ENCODE data around the gene SCFD1.
"Not testable (repeated sequence)": the region's sequence is repeated elsewhere in the genome, so short reads cannot be mapped to it uniquely, and the experiment has no call there.

The SCFD1 gene, protein sequence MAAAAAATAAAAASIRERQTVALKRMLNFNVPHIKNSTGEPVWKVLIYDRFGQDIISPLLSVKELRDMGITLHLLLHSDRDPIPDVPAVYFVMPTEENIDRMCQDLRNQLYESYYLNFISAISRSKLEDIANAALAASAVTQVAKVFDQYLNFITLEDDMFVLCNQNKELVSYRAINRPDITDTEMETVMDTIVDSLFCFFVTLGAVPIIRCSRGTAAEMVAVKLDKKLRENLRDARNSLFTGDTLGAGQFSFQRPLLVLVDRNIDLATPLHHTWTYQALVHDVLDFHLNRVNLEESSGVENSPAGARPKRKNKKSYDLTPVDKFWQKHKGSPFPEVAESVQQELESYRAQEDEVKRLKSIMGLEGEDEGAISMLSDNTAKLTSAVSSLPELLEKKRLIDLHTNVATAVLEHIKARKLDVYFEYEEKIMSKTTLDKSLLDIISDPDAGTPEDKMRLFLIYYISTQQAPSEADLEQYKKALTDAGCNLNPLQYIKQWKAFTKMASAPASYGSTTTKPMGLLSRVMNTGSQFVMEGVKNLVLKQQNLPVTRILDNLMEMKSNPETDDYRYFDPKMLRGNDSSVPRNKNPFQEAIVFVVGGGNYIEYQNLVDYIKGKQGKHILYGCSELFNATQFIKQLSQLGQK

DNA sequence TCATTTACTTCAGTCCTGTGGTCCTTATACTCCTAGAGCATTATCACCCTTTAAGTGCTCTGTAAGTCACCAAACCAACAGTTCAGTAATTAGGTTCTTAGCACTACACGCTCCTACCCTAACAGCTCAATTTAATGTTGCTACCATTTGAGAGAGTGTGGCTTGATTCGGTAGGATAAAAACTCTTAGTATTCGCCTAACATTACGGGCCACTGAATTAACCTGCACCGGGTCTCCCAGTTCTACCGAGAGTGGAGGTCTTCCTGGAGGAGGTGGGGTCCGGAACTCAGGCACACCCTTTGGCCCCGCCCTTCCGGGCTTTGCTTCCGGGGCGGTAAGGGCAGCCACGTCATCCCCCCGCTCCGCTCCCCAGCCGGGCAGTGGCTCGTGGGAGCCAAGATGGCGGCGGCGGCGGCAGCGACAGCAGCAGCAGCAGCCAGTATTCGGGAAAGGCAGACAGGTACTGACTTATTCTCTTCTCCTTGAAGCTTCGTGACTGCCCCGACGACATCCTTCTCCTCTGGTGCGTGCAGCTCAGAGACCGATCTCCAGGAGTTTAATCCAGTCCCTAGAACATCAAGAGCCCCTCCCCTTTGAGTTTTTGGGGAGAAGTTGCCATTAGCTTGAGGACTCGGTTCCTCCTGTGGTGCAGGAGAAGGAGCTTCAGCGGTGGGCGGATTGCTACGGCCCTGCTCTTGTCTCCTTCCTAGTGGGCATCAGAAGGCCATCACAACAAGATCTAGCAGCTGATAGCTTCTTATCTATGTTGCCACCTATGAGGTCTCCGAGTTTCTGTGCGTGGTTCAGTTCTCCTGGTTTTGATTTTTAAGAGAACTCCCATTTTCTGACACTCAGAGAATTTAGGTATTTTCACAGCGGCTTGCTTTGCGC lies at the start of gene SCFD1:
SCFD1 (plus strand) TSS at position 380 of the 891 bp plus-strand sequence; CDS start at position 400, 20 bp downstream.
- Histone ChIP-seq H3K27ac (peak within 1 kb of the TSS; percentile 44 to 96 (median 89)), H3K4me3 (peak within 1 kb of the TSS; percentile 63 to 81 (median 66))

DNA sequence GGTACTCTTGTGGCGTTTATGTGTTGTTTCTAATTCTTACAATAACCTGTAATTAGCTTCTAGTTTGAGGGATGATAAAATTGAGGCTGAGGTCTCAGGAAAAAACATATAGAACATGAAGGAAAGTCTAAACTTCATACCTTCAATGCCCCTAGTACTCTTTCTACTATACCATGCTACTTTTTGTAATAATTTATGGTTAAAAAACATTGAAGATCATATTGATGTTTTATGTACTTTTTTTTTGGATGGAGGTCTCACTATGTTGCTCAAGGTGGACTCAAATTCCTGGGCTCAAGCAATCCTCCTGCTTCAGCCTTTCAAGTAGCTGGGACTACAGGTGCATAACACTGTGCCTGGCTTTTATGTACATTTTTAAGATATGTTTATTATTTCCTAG lies 49.3 kb upstream of the SCFD1 start:
- H3K27ac ChIP-seq = no peak overlapping the region
- no peak overlapping the region for H3K4me3 ChIP-seq

DNA sequence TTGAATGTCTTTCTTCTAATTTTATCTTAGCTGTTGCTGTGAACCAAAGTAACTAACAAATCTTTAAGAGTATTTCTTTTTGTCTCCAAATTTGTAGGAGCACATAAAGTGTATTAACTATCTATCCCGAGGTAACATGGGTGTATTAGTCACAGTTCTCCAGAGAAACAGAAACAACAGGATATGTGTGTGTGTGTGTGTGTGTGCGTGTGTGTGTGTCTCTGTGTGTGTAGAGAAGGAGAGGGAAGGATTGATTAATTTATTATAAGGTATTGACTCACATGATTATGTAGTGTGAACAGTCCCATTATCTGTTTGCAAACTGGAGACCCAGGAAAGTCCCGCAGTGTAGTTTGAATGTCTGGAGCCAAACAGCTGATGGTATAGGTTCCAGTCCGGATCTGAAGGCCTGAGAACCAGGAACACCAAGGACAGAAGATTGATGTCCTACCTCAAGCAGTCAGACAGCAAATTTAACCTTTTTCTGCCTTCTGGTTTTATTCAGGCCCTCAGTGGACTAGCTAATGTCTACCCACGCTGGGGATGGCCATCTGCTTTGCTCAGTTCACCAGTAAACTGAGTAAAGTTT lies 48.8 kb upstream of the SCFD1 start:
- no peak overlapping the region for H3K4me3 ChIP-seq
- no peak overlapping the region for H3K27ac ChIP-seq

DNA sequence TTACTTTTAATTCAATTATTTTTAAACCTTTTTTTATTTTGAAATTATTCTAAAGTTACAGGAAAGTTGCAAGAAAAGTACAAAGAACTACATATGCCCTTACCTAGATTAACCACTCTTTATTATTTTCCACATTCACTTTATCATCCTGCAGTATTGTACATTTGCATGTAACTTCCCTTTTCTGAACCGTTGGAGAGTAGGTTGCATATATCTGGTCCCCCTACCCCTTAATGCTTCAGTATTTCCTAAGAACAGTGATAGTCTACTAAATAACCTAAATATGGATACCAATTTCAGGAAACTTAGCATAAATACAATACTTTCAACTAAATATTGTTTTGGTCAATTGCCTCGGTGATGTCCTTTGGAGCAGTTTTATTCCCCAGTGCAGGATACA lies 48.2 kb upstream of the SCFD1 start:
- H3K4me3 ChIP-seq = no peak overlapping the region

DNA sequence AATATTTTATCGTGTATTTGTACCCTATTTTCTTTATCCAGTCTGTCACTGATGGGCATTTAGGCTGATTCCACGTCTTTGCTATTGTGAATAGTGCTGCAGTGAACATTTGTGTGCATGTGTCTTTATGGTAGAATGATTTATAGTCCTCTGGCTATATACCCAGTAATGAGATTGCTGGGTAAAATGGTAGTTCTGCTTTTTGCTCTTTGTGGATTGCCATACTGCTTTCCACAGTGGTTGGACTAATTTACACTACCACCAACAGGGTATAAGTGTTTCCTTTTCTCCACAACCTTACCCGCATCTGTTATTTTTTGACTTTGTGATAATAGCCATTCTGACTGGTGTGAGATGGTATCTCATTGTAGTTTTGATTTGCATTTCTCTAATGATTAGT lies 47.3 kb upstream of the SCFD1 start:
- not testable (repeated sequence) for H3K4me3 ChIP-seq, H3K27ac ChIP-seq

More for the DNA sequence above, 48.2 kb upstream of the SCFD1 start:
- H3K27ac ChIP-seq = no peak overlapping the region

DNA sequence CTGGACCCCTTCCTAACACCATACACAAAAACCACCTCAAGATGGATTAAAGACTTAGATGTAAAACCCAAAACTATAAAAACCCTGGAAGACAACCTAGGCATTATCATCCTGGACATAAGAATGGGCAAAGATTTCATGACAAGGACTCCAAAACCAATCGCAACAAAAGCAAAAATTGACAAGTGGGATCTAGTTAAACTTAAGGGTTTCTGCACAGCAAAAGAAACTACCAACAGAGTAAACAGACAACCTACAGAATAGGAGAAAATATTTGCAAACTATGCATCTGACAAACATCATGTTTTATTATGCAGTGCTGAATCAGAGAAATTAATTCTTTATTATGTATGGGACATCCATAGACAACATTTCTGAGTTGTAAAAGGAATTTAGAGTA lies 45.8 kb upstream of the SCFD1 start:
- not testable (repeated sequence) for H3K4me3 ChIP-seq, H3K27ac ChIP-seq

DNA sequence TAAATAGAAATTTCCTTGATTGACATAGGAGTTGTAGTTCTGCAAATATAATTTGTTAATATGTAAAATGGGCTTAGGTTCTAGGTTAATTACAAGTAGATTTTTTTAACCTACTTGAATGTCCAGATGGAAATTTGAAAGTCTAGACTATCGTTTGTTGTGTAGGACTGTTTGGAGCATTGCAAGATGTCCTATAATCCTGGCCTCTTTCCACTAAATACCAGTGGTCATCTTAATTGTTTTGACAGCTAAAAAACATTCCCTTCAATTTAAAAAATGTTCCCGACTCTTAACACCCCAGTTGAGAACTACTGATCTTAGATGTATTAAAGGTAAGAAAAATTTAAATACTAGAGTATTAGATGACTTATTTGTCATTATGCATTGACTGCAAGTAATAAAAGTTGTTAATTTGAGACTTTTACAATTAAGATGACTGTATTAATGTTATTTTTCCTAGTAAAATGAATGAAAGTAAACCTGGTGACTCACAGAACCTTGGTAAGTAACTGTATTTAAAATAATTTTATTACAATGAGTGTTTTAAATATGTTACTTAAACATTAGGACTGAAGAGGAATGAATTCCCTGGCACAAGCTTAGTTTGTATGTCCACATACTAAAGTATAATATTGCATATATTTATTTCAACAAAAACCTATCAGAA lies 41.4 kb upstream of the SCFD1 start:
- Histone ChIP-seq H3K4me3 (no peak overlapping the region), H3K27ac (no peak overlapping the region)

DNA sequence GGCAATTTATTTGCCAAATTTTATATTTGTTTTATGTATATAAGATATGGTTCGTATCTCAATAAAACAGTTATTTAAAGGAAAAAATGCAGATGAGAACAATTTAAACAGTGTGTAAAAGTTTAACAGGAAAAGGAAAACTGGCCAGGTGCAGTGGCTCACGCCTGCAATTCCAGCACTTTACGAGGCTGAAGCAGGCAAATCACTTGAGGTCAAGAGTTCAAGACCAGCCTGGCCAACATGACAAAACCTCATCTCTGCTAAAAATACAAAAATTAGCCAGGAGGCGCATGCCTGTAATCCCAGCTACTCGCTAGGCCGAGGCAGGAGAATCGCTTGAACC lies 40.9 kb upstream of the SCFD1 start:
- Histone ChIP-seq H3K27ac (no peak overlapping the region), H3K4me3 (no peak overlapping the region)

DNA sequence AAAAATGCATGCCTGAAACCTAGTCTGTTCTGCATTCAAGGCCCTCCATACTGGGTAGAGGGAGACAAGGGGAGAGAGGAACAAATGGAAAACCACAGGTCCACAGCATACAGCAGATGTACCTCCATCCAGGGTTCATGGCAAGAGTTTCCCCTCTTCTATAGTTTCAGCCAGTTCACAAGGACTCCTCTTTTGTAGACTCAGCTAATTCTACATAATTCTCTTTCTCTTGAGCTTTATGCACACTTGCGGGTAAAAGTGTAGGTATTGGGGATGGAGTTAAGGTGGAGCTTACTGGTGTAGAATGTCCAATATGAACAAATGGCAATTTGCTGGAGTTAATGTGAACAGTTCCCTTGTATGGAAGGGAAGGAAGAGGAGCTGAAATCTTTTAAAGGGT lies 39.7 kb upstream of the SCFD1 start:
- Histone ChIP-seq H3K27ac (no peak overlapping the region), H3K4me3 (no peak overlapping the region)

DNA sequence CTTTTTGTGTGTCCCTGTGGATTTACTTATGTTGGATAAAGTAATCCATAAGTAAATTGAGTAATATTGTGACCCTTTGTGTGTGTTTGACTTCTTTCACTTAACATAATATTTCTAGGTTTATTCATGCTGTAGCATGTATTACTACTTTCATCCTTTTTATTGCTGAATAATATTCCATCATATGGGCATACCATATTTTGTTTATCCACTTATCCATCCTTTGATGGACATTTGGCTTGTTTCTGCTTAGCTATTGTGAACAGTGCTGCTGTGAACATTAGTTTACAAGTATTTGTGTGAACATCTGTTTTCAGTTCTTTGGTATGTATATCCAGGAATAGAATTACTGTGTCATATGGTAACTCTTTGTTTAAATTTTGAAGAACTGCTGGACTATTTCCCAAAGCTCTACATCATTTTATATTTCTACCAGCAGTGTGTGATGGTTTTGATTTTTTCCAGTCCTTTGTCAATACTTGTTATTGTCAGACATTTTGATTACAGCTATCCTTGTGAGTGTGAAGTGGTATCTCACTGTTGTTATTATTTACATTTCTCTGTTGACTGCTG lies 38.0 kb upstream of the SCFD1 start:
- Histone ChIP-seq H3K4me3 (no peak overlapping the region), H3K27ac (no peak overlapping the region)

DNA sequence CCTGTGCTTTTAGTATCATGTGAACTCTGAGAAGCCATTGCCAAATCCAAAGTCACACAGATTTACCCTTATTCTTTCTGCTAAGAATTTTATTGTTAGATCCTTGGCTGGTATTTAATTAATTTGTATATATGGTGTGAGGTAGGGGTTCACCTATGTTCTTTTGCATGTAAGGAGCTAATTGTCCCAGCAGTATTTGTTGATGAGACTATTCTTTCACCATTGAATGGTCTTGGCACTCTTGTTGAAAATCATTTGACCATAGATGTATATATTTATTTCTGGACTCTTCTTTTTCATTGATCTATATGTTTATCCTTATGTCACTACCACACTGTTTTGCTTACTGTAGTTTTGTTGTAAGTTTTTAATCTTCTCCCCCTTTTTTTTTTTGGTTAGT lies 36.9 kb upstream of the SCFD1 start:
- H3K27ac ChIP-seq = no peak overlapping the region

DNA sequence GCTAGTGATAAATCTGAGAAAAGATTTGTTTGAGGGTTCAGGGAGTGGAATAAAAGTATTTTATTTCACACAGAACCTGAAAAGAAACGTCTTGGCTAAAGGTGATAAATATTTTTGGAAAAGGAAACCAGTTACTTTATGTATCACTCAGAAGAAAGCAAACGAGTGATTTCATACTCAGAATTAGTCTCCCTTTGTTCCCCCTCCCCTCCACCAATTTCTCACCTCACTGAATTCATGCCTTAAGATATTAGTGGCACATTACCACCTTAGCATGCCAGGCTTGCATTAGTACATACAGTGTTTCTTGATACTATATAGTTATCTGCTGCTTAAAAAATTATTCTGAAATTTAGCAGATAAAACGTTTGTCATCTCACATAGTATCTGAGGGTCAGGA lies 35.0 kb upstream of the SCFD1 start:
- H3K4me3 ChIP-seq = no peak overlapping the region

More for the DNA sequence above, 36.9 kb upstream of the SCFD1 start:
- H3K4me3 ChIP-seq = no peak overlapping the region

DNA sequence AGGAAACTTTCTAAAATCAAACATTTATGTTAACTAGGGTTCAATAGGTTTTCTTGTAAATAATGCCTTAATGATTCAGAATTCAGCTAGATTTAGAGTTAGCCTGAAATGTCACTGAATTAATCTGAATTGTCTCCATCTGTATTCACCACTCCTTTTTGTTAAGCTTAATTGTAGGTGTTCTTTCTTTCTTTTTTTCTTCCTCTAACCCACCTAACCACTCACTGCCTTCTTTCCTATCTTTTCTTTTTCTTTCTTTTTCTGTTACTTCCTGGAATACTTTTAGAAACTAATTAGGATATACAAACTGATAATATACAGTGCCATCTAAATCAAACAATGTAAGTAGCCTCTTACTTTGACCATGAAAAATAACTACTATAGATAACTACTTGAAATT lies 33.2 kb upstream of the SCFD1 start:
- H3K4me3 ChIP-seq = no peak overlapping the region
- no peak overlapping the region for H3K27ac ChIP-seq

More for the DNA sequence above, 35.0 kb upstream of the SCFD1 start:
- H3K27ac ChIP-seq = no peak overlapping the region

DNA sequence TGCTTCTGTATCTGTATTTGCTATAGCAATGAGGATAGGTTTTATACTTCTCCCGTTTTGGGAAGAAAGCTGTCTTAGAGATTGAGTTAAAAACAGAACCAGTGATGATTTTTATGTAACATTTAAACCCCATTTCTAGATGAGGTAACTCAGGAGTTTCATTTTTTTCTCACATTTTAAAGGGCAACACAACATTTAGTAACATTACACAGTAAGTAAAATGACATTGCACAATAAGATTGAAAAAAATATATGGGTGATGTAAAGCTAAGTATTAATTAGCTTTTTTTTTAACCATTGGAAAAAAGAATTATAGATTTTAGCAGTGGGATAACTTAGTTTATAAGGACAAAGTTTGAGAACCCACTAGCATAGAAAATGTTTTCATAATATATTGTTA lies 25.2 kb upstream of the SCFD1 start:
- Histone ChIP-seq H3K4me3 (no peak overlapping the region), H3K27ac (no peak overlapping the region)

DNA sequence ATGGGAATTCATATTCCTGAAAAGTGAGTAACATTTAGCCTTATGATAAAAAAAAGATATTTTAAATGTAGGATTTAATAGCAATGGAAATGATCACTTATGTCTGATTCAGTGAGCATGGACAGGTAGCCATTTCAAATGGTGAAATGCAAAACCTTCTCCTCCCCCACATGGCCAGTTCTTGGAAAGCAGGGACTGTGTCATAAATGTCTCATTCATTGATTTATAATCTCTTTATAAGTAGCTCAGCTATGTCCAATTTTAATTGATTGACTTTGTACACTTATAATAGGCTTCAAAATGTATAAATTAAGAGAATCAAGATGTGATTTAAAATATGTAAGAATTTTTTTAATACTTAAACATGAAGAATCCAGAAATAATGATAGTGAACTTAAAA lies 24.6 kb upstream of the SCFD1 start:
- H3K27ac ChIP-seq = no peak overlapping the region
- no peak overlapping the region for H3K4me3 ChIP-seq

DNA sequence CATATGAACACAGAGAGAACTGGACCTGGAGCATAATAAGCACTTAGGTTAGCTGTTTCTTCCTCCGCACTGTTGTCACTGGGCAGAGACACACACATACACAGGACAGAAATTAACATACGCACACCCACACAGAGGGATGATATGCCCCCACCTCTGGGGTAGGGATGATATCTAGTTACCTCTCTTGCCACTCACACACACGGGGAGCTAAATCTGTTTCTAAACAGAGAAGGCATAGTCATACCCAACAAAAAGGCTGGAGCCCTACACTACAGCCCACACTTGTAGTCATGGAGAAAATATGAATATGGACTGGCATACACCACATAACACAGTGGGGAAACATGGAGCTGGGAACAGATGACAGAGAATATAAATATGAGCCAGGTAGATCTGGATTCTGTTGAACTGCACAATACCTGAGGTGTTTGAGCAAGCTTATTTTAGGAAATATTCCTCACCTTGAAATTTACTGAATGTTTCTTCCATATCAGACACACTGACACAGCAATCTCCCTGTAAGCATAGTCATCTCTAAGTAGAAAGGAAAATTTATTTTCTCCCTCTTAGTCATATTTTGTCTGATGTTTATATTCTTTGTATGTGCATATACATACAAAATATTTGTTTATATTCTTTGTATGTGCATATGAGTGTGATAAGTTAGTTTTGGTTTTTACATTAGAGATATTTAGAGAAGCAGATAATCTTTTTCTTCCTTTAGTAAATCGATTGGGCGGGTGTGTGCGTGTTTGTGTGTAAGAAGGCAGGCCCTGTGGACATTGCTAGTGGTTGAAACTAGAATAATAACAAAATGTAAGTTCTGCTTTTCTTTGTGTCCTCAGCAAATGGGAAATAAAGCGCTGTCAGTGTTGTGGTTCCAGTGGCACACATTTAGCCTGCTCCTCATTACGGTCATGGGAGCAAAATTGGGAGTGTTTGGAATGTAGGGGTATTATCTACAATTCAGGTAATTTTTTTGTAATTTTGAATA lies 20.9 kb upstream of the SCFD1 start:
- H3K4me3 ChIP-seq = no peak overlapping the region
- H3K27ac ChIP-seq = no peak overlapping the region

DNA sequence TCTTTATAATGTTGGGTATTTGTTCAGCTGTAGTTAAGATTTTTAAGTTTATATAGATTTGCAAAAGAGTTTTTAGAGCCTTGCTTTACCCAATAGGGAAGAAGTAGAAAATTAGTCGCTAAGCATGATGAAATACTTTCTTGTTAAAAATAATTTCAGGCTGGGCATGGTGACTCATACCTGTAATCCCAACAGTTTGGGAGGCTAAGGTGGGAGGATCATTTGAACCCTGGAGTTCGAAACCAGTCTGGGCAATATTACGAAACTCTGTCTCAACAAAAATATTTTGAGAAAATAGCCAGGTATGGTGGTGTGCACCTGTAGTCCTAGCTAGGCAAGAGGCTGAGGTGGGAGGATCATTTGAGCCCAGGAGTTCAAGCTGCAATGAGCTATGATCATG lies 18.7 kb upstream of the SCFD1 start:
- no peak overlapping the region for H3K4me3 ChIP-seq
- H3K27ac ChIP-seq = no peak overlapping the region

DNA sequence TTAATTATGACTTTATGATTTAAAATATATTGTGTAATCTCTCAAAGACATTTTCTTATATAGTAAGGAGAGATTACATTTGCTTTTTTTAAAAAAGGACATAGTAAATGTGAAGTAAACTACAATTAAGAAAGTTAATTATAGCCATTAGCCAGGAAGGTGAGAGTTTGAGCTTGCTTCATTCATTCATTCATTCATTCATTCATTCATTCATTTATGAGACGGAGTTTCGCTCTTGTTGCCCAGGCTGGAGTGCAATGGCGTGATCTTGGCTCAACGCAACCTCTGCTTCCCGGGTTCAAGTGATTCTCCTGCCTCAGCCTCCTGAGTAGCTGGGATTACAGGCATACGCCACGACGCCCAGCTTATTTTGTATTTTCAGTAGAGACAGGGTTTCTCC lies 17.4 kb upstream of the SCFD1 start:
- H3K27ac ChIP-seq, H3K4me3 ChIP-seq: not testable (repeated sequence)
